C4-2B (cell line): ENCODE measurements around the gene SMIM31.

Source experiments
- ZFX ChIP-seq: fragments of 450-650 bp; IDR thresholded peaks from 2 replicates; pipeline ENCODE4 v1.6.1; 2017
- TF ChIP-seq, protein P1 (sequence below): fragments of 450-650 bp; conservative IDR thresholded peaks from 2 replicates; pipeline ENCODE4 v1.5.1; 2017; ENCODE audit warnings: mild to moderate bottlenecking

DNA sequence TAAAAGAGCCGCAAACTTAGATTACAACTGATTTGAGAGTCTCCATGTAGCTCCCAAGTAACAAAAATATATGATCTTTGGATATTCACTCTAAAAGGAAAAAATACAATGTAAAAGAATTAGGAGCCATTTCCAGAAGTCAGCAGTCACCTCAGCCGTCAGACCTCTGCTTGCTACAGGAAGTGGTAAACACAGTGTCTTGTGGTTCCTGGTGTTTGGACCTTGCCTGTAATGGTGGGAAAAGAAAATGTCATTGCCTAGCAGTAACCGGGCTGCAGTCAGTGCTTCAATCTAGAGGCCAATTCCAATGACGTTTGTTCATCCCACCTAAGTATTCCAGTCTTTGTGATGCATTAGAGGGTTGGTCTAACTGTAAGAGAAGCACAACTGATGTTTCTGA, 28.9 kb upstream of the SMIM31 start:
- TF ChIP-seq, protein P1, sequence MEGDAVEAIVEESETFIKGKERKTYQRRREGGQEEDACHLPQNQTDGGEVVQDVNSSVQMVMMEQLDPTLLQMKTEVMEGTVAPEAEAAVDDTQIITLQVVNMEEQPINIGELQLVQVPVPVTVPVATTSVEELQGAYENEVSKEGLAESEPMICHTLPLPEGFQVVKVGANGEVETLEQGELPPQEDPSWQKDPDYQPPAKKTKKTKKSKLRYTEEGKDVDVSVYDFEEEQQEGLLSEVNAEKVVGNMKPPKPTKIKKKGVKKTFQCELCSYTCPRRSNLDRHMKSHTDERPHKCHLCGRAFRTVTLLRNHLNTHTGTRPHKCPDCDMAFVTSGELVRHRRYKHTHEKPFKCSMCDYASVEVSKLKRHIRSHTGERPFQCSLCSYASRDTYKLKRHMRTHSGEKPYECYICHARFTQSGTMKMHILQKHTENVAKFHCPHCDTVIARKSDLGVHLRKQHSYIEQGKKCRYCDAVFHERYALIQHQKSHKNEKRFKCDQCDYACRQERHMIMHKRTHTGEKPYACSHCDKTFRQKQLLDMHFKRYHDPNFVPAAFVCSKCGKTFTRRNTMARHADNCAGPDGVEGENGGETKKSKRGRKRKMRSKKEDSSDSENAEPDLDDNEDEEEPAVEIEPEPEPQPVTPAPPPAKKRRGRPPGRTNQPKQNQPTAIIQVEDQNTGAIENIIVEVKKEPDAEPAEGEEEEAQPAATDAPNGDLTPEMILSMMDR: no peak
- TF ChIP-seq ZFX: no peak
